GM19324 (cell line): ENCODE measurements around the gene RASL12.
"Not testable (repeated sequence)": the region's sequence is repeated elsewhere in the genome, so short reads cannot be mapped to it uniquely, and the experiment has no call there.

Source experiments
- ATAC-seq: cut with Tn5 transposase; IDR thresholded peaks from one replicate; pipeline ENCODE4 v1.9.1; 2021; ENCODE audit warnings: mild to moderate bottlenecking, moderate library complexity; ENCODE audit not compliant: unreplicated experiment, low FRiP score

RASL12 gene

GRCh38 chr15:65076486-65077290 lies 8.9 kb upstream of the RASL12 start, which contains the start of gene KBTBD13:
Gene KBTBD13, plus strand, starts transcription at chr15:65076746. Its CDS starts 70 bp downstream, at chr15:65076816.
- no peak for ATAC-seq

DNA sequence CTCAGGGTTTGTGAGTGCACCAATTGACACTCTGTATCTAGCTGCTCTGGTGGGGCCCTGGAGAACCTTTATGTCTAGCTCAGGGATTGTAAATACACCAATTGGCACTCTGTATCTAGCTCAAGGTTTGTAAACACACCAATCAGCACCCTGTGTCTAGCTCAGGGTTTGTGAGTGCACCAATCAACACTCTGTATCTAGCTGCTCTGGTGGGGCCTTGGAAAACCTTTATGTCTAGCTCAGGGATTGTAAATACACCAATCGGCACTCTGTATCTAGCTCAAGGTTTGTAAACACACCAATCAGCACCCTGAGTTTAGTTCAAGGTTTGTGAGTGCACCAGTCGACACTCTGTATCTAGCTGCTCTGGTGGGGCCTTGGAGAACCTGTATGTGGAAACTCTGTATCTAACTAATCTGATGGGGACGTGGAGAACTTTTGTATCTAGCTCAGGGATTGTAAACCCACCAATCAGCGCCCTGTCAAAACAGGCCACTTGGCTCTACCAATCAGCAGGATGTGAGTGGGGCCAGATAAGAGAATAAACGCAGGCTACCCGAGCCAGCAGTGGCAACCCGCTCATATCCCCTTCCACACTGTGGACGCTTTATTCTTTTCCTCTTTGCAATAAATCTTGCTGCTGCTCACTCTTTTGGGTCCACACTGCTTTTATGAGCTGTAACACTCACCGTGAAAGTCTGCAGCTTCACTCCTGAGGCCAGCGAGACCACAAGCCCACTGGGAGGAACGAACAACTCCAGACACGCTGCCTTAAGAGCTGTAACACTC lies 8.0 kb upstream of the RASL12 start:
- not testable (repeated sequence) for ATAC-seq

GRCh38 chr15:65074946-65075345 lies 7.2 kb upstream of the RASL12 start:
- not testable (repeated sequence) for ATAC-seq

DNA sequence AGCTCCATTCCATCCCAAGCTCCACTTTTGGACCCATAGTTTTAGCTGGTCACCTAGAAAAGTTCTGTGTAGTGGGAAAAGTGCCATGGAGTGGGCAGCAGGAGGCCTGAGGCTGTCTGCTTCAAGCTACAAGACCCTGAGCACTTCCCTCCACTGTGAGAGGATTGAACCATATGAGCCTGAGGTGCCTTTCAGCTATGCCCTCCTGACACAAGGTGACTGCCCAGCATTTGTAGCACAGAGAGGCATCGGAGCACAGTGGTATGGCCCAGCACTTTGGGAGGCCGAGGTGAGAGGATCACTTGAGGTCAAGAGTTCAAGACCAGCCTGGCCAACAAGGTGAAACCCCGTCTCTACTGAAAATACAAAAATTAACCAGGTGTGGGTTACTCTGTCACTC lies 4.8 kb upstream of the RASL12 start:
- ATAC-seq: no peak

GRCh38 chr15:65072027-65072426 lies 4.2 kb upstream of the RASL12 start:
- ATAC-seq: no peak

- ATAC-seq: no peak
These were observed 3.6 kb upstream of the RASL12 start for GRCh38 chr15:65071381-65071811.

- no peak for ATAC-seq
These were observed 2.2 kb upstream of the RASL12 start for GRCh38 chr15:65069779-65070546.

- ATAC-seq: no peak
These were observed 1.4 kb upstream of the RASL12 start for GRCh38 chr15:65069179-65069578.

- no peak for ATAC-seq
These were observed 605 bp upstream of the RASL12 start for GRCh38 chr15:65068403-65068788.

- ATAC-seq: no peak
These were observed 510 bp downstream of the RASL12 start for GRCh38 chr15:65067317-65067644.

DNA sequence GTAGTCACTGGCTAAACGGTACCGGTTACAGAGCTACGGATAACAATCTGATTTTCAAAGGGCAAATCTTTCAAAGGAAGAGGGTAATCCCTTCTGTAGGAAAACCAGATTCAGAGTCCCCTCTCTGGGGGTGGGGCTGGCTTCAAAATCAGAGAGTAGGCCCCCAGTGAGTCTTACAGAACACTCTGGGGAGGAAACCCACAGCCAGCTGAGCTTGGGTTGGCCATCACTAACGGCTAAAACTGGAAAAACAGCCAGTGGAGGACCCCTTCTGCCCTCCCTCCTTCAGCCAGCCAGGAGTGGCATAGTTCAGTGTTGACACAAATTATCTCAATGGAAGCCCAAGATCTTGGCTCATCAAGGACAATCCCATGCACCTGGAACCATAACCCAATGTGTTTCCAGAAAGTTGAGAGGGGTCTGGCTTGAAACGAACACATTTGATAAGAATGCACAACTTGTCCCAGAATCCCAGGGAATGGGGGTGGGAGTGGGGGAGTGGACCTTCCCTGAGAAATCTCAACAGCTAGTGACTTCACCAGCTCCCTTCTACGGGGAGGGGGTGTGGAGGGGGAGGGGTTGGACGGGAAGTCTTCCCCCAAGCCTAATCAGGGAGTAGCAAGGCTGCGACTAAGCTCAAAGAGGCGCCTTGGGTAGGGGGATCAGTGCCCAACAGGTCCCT lies 1.0 kb downstream of the RASL12 start:
- ATAC-seq: no peak

DNA sequence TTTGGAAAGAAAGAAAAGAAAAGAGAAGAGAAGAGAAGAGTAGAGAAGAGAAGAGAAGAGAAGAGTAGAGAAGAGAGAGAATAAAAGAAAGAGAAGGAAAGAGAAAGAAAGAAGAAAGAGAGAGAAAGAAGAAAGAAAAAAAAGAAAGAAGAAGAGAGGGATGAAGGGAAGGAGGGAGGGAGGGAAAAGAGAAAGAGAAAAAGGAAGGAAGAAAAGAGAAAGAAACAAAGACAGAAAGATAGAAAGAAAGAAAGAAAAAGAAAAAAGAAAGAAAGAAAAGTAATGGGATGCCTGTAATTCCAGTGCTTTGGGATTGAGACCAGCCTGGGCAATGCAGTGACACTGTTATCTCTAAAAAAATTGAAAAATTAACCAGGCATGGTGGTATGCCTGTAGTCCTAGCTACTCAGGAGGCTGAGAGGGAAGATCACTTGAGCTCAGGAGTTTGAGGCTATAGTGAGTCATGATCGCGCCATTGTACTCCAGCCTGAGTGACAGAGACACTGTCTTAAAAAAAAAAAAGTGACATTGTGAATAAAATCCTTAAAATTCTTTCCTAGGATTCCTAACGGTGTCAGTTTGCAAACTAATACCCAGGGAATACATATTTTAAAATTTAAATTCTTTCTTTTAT lies 1.7 kb downstream of the RASL12 start:
- ATAC-seq: no peak

DNA sequence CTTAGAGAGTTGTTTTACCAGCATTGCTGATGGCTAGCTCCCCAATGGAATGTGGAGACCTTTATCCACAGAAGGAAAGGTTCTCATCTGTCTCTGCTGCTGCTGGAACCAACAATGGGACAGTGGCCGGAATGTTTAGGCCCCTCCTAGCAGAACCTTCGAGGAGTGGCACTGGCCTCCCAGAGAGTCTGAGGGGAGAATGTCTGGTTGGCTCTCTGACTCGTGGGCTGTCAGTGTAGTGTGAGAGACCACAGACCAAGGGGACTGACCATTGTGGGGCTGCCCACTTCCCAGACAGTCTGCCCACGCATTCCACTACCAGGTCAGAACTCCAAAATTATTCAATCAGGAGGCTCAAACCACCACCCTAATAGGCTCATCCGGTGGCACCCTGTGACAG lies 5.1 kb downstream of the RASL12 start:
- no peak for ATAC-seq

GRCh38 chr15:65062061-65062460 lies 5.7 kb downstream of the RASL12 start:
- no peak for ATAC-seq

DNA sequence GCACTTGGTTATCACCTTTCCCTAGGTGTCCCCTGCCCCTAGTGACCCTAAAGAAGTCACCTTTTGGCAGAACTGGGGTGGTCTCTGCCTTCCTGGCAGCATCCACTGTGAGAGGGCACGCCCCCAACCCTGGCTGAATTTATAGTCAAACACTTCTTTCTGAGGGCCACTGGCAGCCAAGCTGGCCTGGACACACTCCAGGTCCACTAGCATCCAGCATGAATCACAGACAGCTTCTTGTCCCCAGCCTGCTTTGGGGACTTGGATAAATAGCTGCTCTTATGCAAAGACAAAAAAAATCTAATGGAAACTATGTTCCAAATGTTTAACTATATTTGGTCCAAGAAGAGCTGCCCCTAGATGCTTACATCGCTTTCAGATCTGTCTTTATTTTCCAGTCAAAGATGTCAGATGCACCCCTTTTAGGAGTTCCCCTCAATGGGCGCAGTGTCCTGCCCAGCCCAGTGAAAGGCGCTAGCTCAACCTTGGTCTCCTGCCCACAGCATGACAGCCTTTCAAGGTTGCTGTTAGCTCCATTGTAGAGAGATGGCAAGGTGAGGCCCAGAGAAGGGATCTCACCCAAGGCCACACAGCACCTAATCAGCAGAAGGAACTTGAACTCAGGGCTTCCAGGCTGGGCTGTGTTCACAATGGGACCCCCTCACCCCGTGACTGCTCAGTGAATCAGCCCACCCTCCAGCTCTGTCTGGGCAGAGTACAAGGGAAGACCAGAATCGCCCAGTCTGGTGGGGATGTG lies 7.0 kb downstream of the RASL12 start:
- ATAC-seq: no peak

DNA sequence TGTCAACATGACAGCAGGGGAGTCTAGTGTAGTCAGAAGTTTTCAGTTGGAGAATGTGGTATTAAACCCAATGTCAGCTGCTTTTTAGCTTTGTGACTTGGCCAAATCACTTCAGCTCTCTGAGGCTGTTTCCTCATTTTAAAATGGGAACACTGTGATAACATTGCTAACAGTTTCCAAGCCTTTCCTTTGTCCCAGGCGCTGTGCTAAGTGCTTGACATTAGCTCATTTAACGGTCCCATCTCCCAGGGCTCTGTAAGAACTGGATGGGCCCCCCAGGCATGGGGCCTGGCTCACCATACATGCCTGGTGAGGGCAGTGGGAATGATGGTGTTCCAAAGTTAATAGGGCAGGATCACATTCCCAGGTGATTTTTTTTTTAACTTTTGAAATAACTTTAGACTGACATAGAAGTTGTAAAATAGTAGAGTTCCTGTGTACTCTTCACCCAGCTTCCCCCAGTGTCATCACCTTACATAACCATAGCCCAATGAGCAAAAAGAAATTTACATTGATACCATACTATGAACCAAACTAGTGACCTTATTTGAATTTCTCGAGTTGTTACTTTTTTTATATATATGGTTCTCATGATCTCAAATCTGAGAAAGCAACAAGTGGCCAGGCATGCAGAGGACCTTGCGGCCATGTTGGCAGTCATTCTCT lies 7.7 kb downstream of the RASL12 start:
- ATAC-seq: no peak

DNA sequence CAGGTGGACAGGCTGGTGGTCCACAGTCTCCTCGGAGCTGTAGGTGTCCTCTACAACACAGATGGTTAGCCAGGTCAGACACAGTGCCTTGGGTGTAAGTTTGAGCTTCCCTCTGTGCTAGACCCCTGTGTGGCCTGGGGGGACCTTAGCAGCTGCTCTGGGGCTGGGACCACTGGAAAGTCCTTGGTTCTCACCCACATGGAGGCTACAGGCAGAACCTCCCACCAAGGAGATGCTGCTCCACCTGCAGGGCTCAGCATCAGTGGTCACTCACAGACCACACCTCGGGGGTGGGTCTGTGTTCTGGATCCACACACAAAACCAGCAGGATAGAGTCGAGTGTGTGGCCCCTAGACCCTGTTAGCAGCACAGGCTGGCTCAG lies 8.4 kb downstream of the RASL12 start:
- ATAC-seq: no peak

- no peak for ATAC-seq
These were observed 9.1 kb downstream of the RASL12 start for GRCh38 chr15:65058394-65059368.
